ENCODE results near the gene CCDC30.

- TF ChIP-seq CTCF (IDR thresholded peaks at IDR 0.05) (no peak), POLR2A (IDR thresholded peaks at IDR 0.05) (no peak)
Measured at GRCh38 chr1:42523171-42523570, 60.1 kb downstream of the CCDC30 start.

All from uterus (tissue), 2 donors.